ENCODE measurements around the gene CFAP61. TPM values are rescaled to one million over a fixed set of nuclear protein-coding genes. Genes with fewer than 3 reads are reported as not detected.

CFAP61 gene
- total RNA-seq, 2 experiments from 2014 or later: not detected

GRCh38 chr20:20009784-20010253 lies 42.5 kb upstream of the CFAP61 start:
- ATAC-seq (no peak), DNase-seq (no peak)
- Mint-ChIP-seq H3K27me3 (peaks cover 10% of the 10 kb centered on the region), H3K4me3 (no peak overlapping the region), H3K36me3 (ENCODE audit: low read depth) (no peaks in the 10 kb centered on the region), H3K27ac (no peak overlapping the region), H3K4me1 (ENCODE audit: low read depth) (peaks cover 2% of the 10 kb centered on the region), H3K9me3 (no peaks in the 10 kb centered on the region)
- ChIA-PET POLR2A (no interaction called here), CTCF (interaction anchor here (1.2 kb wide), 1 partner anchor 13 kb away, joined by 4 read pairs; no protein-coding TSS in a partner anchor)
- TF ChIP-seq CTCF (IDR thresholded peaks at IDR 0.05): no peak
- intact Hi-C loops (cut with micrococcal nuclease): no loop called here

DNA sequence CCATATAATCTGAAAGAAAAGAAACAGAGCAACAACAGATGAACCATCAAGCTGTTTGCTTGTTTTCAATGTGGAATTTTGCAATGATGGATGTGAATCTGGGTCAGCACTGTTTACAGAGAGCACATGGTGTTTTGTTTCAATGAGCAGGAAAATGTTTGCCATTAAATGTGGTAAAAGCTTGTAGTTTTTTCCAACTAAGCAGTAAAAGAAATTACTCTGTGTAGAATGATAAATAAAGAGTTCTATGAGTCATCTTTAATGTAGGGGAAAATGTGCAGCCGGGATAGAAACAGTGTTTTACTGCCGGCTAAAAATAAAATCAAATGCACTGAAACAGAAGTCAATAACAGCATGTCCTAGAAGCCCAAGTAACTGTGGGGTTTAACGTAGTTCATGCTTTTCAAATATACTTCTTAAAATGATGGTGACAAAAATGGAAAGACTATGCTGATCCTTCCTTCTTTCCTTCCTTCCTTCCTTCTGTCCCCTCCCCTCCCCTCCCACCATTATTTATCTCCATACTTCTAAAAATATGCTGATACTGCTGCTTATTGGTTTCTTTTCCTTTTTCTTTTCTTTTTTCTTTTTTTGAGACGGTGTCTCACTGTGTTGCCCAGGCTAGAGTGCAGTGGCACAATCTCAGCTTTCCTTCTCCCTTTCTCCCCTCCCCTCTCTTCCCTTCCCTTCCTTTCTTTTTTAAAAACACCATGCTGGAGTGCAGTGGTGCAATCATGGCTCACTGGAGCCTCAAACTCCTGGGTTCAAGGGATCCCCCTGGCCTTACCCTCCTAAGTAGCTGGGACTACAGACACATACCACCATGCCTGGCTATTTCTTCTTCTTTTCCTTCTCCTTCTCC lies 41.5 kb upstream of the CFAP61 start:
- CTCF ChIA-PET: no interaction called here
- intact Hi-C loops (cut with micrococcal nuclease): no loop called here

GRCh38 chr20:20012541-20012940 lies 39.8 kb upstream of the CFAP61 start:
- no peak overlapping the region for H3K4me3 Mint-ChIP-seq
- intact Hi-C loops (cut with micrococcal nuclease): no loop called here

More for the DNA sequence above, 41.5 kb upstream of the CFAP61 start:
- H3K27ac Mint-ChIP-seq: no peak overlapping the region
- ATAC-seq: no peak
- H3K9me3 Mint-ChIP-seq: no peaks in the 10 kb centered on the region
- H3K4me1 Mint-ChIP-seq (ENCODE audit: low read depth): peaks cover 6% of the 10 kb centered on the region
- H3K27me3 Mint-ChIP-seq: peaks cover 10% of the 10 kb centered on the region
- POLR2A ChIA-PET: no interaction called here
- H3K36me3 Mint-ChIP-seq (ENCODE audit: low read depth): no peaks in the 10 kb centered on the region
- no peak for TF ChIP-seq CTCF (IDR thresholded peaks at IDR 0.05)
- DNase-seq: no peak
- H3K4me3 Mint-ChIP-seq: no peak overlapping the region

DNA sequence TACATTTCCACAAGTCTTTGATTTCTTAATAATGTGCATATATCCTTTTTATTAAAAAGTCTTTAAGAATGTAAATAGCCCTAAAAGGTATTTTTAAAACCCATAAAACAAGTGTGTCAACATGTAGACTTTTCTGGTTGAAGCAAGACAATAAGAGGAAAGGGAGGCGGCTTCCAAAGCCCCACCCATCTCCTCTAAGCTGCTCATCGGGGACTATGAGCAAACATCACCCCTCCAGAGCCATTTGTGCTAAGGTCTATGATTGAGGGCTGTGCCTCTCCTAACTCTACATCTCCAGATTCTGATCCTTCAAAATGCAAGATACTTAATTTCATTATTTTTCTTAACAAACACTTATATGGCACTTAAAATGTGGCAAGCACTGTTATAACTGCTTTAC lies 37.7 kb upstream of the CFAP61 start:
- no peak for TF ChIP-seq CTCF (IDR thresholded peaks at IDR 0.05)
- peaks cover 27% of the 10 kb centered on the region for H3K4me1 Mint-ChIP-seq (ENCODE audit: low read depth)

More at GRCh38 chr20:20012541-20012940, 39.8 kb upstream of the CFAP61 start:
- Mint-ChIP-seq H3K27me3 (peaks cover 8% of the 10 kb centered on the region), H3K4me1 (ENCODE audit: low read depth) (peaks cover 11% of the 10 kb centered on the region), H3K36me3 (ENCODE audit: low read depth) (peaks cover 1% of the 10 kb centered on the region), H3K9me3 (no peaks in the 10 kb centered on the region), H3K27ac (no peak overlapping the region)
- ChIA-PET POLR2A (no interaction called here), CTCF (no interaction called here)
- ATAC-seq: no peak
- no peak for DNase-seq
- TF ChIP-seq CTCF (IDR thresholded peaks at IDR 0.05): no peak

More for the DNA sequence above, 37.7 kb upstream of the CFAP61 start:
- Mint-ChIP-seq H3K27ac (no peak overlapping the region), H3K27me3 (peaks cover 6% of the 10 kb centered on the region), H3K9me3 (no peaks in the 10 kb centered on the region), H3K36me3 (ENCODE audit: low read depth) (peaks cover 16% of the 10 kb centered on the region), H3K4me3 (no peak overlapping the region)
- intact Hi-C loops (cut with micrococcal nuclease): no loop called here
- ATAC-seq (no peak), DNase-seq (peak; percentile 63)
- ChIA-PET CTCF (interaction anchor here (0.7 to 1.0 kb wide), 2 partner anchors 10 to 13 kb away, joined by 3 to 4 read pairs; no protein-coding TSS in a partner anchor), POLR2A (no interaction called here)

Data from activated CD8-positive, alpha-beta T cell treated with anti-CD3 and anti-CD28 coated beads for 36 hours (primary cell).